Measurements from ENCODE around the gene DTX4. TPM values are rescaled to one million over a fixed set of nuclear protein-coding genes. Genes with fewer than 3 reads are reported as not detected.

DTX4 gene
- total and polyA plus RNA-seq, 2 of the 4 experiments (the other 2 are of a cell fraction), result 2.7 to 3.0 TPM

DNA sequence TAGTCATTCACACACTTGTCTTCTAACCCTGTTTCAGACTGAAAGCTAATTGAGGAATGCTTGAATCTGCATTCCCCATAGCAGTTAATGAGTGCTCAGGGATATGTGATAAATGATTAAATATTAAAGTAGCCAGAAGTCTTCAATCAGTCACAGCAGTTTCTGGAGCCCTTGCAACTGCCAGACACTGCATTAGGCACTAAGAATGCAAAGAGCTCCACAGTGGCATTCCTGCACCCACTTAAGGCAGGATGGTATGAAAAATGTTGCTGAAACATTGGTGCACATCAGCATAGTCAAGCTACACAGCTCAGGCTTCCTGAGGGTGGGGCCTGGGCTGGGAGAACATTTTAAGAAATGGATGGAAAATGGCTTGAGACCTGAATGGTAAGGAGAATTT lies 6.5 kb downstream of the DTX4 start:
- dilution Hi-C loops (cut with HindIII; ENCODE audit: low sequenced_read_pairs, unreplicated experiment), result no loop called here

More for the DNA sequence above, 6.5 kb downstream of the DTX4 start:
- no peak overlapping the region for H3K4ac ChIP-seq (ENCODE audit: low read depth, low read length)
- ChIA-PET POLR2A (ENCODE audit: unreplicated experiment) (no interaction called here), CTCF (interaction anchor here (0.7 kb wide), 1 partner anchor 28 kb away, joined by 3 read pairs; no protein-coding TSS in a partner anchor)
- H2AFZ ChIP-seq (replicated peaks; ENCODE audit: low read length, poor library complexity), result no peak overlapping the region
- no peaks in the 10 kb centered on the region for H3K27me3 ChIP-seq (ENCODE audit: control insufficient read depth, insufficient read depth, low read length)
- no peak overlapping the region for H2AK5ac ChIP-seq (ENCODE audit: low read depth, low read length)
- TF ChIP-seq CEBPB (IDR thresholded peaks at IDR 0.05; ENCODE audit: low read depth, low read length) (no peak), RFX5 (IDR thresholded peaks at IDR 0.05; ENCODE audit: low read depth, low read length) (no peak), MXI1 (IDR thresholded peaks at IDR 0.05; ENCODE audit: borderline replicate concordance, low read depth, low read length) (no peak), SMC3 (IDR thresholded peaks at IDR 0.05; ENCODE audit: low read depth, low read length) (no peak), FOS (IDR thresholded peaks at IDR 0.05; ENCODE audit: low read depth, low read length) (no peak), NFE2L2 (IDR thresholded peaks at IDR 0.05; ENCODE audit: low read depth, low read length) (no peak), MAFK (IDR thresholded peaks at IDR 0.05; ENCODE audit: low read depth, low read length) (no peak), RAD21 (IDR thresholded peaks at IDR 0.05; ENCODE audit: low read length) (no peak), CHD1 (IDR thresholded peaks at IDR 0.05; ENCODE audit: low read depth, low read length) (no peak), BHLHE40 (IDR thresholded peaks at IDR 0.05; ENCODE audit: low read depth, low read length) (no peak), MAZ (IDR thresholded peaks at IDR 0.05; ENCODE audit: borderline replicate concordance, low read depth, low read length) (no peak), RCOR1 (IDR thresholded peaks at IDR 0.05; ENCODE audit: insufficient replicate concordance, low read length) (no peak)
- TF ChIP-seq, protein P1, sequence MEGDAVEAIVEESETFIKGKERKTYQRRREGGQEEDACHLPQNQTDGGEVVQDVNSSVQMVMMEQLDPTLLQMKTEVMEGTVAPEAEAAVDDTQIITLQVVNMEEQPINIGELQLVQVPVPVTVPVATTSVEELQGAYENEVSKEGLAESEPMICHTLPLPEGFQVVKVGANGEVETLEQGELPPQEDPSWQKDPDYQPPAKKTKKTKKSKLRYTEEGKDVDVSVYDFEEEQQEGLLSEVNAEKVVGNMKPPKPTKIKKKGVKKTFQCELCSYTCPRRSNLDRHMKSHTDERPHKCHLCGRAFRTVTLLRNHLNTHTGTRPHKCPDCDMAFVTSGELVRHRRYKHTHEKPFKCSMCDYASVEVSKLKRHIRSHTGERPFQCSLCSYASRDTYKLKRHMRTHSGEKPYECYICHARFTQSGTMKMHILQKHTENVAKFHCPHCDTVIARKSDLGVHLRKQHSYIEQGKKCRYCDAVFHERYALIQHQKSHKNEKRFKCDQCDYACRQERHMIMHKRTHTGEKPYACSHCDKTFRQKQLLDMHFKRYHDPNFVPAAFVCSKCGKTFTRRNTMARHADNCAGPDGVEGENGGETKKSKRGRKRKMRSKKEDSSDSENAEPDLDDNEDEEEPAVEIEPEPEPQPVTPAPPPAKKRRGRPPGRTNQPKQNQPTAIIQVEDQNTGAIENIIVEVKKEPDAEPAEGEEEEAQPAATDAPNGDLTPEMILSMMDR (conservative IDR thresholded peaks at IDR 0.05; ENCODE audit: low read depth, low read length), result no peak
- TF ChIP-seq, protein P2, sequence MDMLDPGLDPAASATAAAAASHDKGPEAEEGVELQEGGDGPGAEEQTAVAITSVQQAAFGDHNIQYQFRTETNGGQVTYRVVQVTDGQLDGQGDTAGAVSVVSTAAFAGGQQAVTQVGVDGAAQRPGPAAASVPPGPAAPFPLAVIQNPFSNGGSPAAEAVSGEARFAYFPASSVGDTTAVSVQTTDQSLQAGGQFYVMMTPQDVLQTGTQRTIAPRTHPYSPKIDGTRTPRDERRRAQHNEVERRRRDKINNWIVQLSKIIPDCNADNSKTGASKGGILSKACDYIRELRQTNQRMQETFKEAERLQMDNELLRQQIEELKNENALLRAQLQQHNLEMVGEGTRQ (IDR thresholded peaks at IDR 0.05; ENCODE audit: low read depth, low read length), result no peak
- TF ChIP-seq, protein P3, sequence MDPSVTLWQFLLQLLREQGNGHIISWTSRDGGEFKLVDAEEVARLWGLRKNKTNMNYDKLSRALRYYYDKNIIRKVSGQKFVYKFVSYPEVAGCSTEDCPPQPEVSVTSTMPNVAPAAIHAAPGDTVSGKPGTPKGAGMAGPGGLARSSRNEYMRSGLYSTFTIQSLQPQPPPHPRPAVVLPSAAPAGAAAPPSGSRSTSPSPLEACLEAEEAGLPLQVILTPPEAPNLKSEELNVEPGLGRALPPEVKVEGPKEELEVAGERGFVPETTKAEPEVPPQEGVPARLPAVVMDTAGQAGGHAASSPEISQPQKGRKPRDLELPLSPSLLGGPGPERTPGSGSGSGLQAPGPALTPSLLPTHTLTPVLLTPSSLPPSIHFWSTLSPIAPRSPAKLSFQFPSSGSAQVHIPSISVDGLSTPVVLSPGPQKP (IDR thresholded peaks at IDR 0.05; ENCODE audit: borderline replicate concordance, low read depth, low read length), result no peak
- H2BK120ac ChIP-seq (ENCODE audit: low read depth, low read length), result no peak overlapping the region
- no TSS peak for BruUV-seq (replicated peaks)
- H3K79me1 ChIP-seq (ENCODE audit: low read depth in 1 of 2, low read length in 2 of 2), result peaks cover 0 to 11% of the 10 kb centered on the region in 2 experiments; a peak in 2 of 4 replicates
- H3K36me3 ChIP-seq (ENCODE audit: control insufficient read depth, insufficient read depth, low read length), result peaks cover 16% of the 10 kb centered on the region
- DNase-seq, result no peak
- H3K23ac ChIP-seq (ENCODE audit: low read depth, low read length), result no peak overlapping the region
- H4K20me1 ChIP-seq (ENCODE audit: insufficient read depth, low read length), result peaks cover 5% of the 10 kb centered on the region; the same call in 1 of the 2 replicates
- H2BK15ac ChIP-seq (ENCODE audit: low read depth, low read length), result no peak overlapping the region
- H3K4me3 ChIP-seq (ENCODE audit: insufficient read depth, low read depth, low read length), result no peak overlapping the region
- H3K9me1 ChIP-seq (ENCODE audit: insufficient read depth, low read length), result peaks cover 11% of the 10 kb centered on the region; the same call in 1 of the 2 replicates
- H3K4me1 ChIP-seq (ENCODE audit: control insufficient read depth, insufficient read depth, low read length), result peaks cover 13% of the 10 kb centered on the region
- H3K18ac ChIP-seq (ENCODE audit: low read depth, low read length), result no peak overlapping the region
- in situ Hi-C loops (cut with MboI; ENCODE audit: low sequenced_read_pairs), result no loop called here
- H3K56ac ChIP-seq (ENCODE audit: extremely low read depth, insufficient read depth, low read length), result no peak overlapping the region
- no peak overlapping the region for H2AK9ac ChIP-seq (replicated peaks; ENCODE audit: low read depth, low read length, poor library complexity)
- H3K9me3 ChIP-seq (ENCODE audit: control insufficient read depth, insufficient read depth, low read length), result no peaks in the 10 kb centered on the region
- ATAC-seq (ENCODE audit: low read depth), result no peak
- no peak overlapping the region for H2BK5ac ChIP-seq (ENCODE audit: low read depth, low read length, poor library complexity, severe bottlenecking)
- H4K8ac ChIP-seq (ENCODE audit: low read depth in 2 of 2, low read length in 2 of 2), result no peak overlapping the region
- H3K9ac ChIP-seq (ENCODE audit: low read depth, low read length), result no peak overlapping the region
- intact Hi-C loops (cut with micrococcal nuclease), result no loop called here
- no peak overlapping the region for H3K27ac ChIP-seq (ENCODE audit: insufficient read depth, low read length)
- no peak overlapping the region for H4K91ac ChIP-seq (ENCODE audit: insufficient read depth, low read depth, low read length)
- H4K5ac ChIP-seq (ENCODE audit: low read depth, low read length), result no peak overlapping the region
- H3K4me2 ChIP-seq (ENCODE audit: low read depth, low read length), result no peak overlapping the region
- no peak overlapping the region for H3K14ac ChIP-seq (replicated peaks; ENCODE audit: low read depth, low read length)
- H2BK20ac ChIP-seq (ENCODE audit: low read depth, low read length), result no peak overlapping the region
